CD4-positive, alpha-beta T cell treated with Interleukin-10 for 1 hour (primary cell): Measurements from ENCODE around the gene PDCD1.

Source experiments
- DNase-seq: peaks from one replicate; pipeline ENCODE4 v3.0.0-alpha.2; 2020

Gene PDCD1

DNA sequence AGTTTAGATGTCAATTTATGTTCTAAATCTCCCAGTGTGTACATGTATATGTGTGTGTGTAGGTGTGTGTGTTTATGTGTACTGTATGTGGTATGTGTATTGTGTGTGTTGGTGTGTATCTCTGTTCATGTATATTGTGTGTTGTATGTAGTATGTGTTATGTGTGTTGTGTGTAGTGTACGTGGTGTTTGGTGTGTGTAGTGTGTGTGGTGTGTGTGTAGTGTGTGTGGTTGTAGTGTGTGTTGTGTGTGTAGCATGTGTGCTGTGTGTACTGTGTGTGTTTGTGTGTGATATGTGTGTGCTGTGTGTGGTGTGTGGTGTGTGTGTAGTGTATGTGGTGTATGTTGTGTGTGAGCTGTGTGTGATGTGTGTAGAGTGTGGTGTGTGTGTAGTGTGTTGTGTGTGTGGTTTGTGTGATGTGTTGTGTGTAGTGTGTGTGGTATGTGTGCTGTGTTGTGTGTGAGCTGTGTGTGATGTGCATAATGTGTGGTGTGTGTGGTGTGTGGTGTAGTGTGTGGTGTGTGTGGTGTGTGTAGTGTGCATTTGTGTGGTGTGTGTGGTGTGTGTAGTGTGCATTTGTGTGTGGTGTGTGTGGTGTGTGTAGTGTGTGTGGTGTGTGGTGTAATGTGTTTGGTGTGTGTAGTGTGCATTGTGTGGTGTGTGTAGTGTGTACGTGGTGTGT is 5.6 kb upstream of the PDCD1 start:
- no peak for DNase-seq

DNA sequence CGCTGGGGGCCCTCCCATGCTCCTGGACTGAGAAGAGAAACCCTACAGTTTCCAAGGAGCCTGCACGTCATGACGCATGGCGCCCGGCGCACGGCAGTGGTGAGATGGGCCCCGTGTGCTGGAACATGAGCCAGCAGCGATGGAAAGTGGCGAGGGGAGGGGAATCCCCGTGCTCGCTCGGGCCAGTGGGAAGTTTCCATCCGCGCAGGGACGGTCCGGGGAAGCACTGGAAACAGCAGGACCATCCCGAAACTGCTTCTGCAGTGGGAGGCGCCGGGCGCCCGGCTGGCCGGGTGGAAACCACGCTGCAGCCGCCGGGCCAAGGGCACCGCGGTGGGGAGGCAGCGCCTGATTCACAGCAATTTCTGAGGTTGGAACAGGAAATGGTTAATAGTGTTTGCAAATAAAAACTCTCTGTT is 4.9 kb upstream of the PDCD1 start:
- DNase-seq, result peak; percentile 56

- DNase-seq, result no peak
Observed at GRCh38 chr2:241862775-241863535, 4.3 kb upstream of the PDCD1 start.

DNA sequence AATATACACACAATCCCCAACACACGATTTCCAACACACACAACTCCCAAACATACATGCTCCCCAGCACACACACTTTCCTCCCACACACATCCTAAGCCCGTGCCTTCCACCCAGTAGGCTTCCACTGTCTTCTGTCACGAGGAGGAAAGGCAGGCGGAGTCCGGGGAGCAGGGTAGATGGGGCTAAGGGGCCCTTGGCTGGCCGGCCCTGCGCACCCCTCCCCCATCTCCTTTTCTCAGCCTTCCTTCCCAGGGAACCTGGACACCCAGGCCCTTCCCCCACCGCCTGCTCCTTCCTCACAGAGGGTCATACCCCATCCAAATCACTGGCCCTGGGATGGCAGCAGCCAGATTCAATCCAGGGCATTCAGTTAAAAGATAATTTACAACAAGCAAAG is 3.4 kb upstream of the PDCD1 start:
- DNase-seq, result no peak

- no peak for DNase-seq
Observed at GRCh38 chr2:241861264-241861663, 2.6 kb upstream of the PDCD1 start.

- no peak for DNase-seq
Observed at GRCh38 chr2:241860184-241861078, 1.7 kb upstream of the PDCD1 start.

DNA sequence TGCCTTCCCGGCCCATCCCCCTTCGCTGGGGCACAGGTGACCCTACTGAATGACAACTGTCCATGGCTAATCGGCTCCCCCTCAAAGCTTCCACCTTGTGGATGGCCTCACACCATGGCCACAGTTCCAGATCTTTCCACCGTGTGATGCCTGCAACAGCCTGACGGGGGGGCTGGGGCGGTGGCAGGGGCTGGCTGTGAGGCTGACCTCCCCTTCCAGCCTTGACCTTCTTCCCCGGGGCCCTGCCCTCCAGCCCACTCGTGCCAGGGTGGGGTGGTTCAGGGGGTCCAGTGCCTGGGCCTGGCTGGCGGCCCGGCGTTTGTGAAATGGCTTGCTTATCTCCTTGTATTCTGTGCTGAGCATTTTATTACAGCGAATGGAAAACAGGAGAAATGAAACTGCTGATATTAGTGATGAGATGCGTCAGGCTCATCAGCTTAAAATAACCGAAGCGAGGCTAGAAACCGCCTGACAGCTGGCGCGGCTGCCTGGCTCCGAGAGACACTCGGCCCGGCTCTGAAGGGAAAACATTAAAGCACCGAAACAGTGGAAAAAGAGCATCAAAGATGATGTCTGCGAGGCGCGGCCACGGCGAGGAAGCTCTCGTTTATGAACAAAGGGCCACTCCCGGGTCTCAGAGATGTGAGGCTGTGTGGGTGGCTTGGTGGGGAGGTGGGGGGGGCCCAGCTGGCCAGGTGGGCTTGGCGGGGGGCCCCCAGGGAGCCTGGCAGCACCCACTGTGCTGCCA is 916 bp upstream of the PDCD1 start:
- DNase-seq, result peak; percentile 45

GRCh38 chr2:241859017-241859435 is 332 bp upstream of the PDCD1 start:
- DNase-seq, result no peak

- DNase-seq, result no peak
Observed at GRCh38 chr2:241857572-241858121, 1.0 kb downstream of the PDCD1 start.

DNA sequence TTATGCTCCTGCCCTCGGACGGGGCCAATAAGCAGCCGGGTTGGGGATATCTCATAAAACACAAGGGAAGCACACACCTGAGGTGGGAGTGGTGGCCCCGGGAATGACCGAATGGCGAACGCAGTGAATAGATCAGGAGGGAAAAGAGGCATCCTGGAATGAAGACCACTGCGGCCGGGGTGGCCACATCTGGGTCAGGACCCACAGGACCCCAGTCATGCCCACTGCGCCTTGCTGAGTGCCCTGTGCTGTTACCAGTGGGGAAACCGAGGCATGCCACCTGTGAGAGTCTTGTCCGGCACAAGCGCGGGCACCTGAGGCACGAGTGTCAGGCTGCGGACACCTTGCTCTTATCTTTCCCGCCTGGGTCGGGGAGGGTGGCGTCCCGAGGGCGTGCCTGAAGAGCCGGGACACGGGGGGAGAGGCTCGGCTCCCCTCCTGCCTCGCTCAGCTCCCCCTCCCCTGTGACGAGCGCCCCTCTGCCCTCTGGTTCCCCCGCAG is 1.6 kb downstream of the PDCD1 start:
- no peak for DNase-seq

GRCh38 chr2:241855888-241856422 is 2.7 kb downstream of the PDCD1 start:
- DNase-seq, result no peak

DNA sequence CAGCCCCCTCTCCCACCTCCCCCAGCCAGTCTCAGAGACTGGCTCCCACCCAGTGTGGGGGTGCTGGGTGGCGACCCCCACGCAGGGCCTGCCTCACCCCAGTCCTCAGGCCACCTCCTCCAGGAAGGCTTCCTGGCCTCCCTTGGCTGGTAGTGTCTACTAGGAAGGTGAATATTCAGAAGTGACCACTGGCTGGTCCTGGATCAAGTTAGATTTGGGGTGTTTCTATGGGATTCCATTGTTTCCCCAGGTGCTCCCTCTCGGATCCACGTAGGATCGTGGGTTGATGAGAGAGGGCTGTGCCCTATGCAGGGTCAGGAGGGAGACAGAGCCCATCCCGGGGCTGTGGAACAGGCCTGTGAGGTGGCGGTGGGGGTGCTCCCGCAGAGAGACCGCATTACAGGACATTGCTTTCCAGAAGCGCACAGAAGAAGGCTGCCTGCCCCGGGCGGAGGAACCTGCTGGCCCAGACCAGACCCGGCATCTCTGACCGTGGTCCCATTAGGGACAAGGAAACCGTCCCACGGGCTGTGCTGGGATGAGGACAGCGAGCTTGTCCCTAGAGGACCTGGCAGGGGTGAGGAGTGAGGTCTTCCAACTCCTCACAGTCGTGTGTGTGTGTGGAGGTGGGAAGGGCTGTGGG is 3.3 kb downstream of the PDCD1 start:
- DNase-seq, result no peak

GRCh38 chr2:241854342-241855244 is 4.1 kb downstream of the PDCD1 start:
- DNase-seq, result no peak

DNA sequence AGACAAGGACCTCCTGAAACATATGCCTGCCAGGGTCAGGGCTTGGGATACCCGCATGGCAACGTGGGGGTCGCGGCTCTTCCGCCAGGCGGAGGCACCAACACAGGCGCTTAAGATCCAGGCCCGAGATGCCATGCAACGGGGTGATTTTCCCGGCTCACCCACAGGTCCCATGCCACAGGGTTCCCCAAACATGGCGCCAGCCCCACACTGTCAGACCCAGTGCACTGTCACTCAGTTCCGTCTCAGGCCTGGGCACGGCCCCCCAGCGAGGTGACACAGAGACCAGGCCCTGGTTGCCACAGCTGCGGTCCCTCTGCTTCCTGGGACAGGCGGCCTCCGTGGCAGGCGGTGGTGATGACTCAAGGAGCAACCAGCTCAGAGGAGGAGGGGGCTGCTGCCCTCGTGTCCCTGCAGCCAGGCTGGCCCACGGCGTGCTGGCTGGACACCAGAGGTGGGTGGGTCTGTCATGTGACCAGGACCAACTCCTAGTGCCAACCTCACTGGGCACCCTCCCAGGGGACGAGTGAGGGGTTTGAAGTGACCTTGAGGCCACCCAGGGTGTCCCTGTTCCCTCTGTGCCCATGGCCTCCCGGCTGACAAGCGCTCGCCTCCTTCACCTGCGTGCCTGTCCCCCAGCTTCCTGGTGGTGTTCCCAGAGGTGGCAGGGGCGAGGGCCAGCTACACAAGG is 4.9 kb downstream of the PDCD1 start:
- DNase-seq, result no peak

DNA sequence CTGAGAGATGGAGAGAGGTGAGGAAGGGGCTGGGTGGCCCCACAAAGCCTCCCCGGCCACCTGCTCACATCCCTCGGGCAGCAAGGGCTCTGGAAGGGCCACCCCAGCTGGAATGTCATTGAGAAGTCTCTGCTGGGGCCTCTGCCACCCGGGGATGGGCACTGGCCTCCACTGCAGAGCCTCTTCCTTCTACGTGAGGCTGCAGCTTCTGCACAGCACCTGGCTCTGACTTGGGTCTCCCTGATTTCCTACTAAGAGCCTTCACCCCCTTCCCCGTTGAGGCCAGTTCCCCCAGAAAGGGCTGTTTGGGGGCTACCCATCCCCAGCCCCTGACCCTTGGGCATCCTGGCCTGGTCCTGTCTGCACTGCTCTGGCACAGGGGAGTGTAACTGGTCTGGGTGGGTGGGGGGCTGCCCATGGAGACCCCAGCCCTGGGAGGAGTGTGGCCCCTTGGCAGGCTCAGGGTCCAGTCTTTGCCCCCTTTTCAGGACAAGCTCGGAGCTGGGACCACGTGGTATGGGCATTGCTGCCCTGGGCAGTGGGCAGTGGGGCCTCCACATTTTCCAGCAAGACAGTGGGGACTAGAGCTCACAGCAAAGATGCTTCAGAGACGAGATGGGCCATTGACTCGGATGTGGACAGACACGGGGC is 5.6 kb downstream of the PDCD1 start:
- DNase-seq, result no peak

GRCh38 chr2:241852116-241852980 is 6.3 kb downstream of the PDCD1 start:
- no peak for DNase-seq

DNA sequence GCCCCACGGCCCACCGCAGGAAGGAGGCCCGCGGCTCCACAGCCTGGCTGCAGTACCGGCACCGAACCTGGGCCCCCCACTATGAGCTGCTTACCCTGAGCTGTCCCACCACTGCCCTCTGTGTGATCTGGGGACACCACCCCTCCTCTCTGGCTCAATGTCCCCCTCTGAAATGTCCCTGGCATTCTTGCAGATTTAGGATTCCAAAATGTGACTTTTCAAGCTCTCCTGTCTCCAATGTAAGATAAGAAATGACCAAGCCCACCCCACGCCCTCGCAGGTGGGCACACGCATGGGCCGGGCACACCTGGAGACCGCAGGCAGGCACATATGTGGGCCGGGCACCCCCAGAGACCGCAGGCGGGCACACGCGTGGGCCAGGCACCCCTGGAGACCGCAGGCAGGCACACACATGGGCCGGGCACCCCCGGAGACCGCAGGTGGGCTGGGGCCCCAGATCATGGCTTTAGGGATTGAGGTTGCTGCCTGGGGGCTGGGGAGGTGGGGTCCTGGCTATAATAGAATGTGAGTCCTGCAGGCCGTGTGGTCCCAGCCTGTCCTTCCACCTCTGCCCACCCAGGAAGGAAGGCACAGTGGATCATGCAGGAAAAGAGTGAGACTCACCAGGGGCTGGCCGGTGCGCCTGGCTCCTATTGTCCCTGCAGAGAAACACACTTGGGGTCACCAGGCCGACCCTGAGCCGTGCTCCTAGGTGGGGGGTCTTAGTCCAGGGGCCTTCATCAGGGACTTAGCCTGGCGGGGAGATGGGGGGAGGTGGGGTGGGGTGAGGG is 7.2 kb downstream of the PDCD1 start:
- DNase-seq, result no peak
